Aorta (tissue), 5 donors: ENCODE results near the gene CASP2. TPM values are rescaled to one million over a fixed set of nuclear protein-coding genes. Genes with fewer than 3 reads are reported as not detected.

Source experiments
- ATAC-seq: fragments of 200-7000 bp; cut with Tn5 transposase; one replicate; pipeline ENCODE4 v1.9.1; 2022; ENCODE audit warnings: moderate library complexity; ENCODE audit not compliant: low FRiP score
- DNase-seq, 2 donors: peaks; one replicate each; pipeline ENCODE4 v3.0.0-alpha.2; 2020
- H3K27ac ChIP-seq, 2 donors: one replicate each; pipeline ENCODE4 v1.5.1; 2013; ENCODE audit warnings: low read length in 2 of 2, mild to moderate bottlenecking in 2 of 2, moderate library complexity in 2 of 2, control low read depth in 1 of 2, inconsistent platforms in 1 of 2, low read depth in 1 of 2
- H3K27me3 ChIP-seq, 2 donors: one replicate each; pipeline ENCODE4 v1.6.1; 2013; ENCODE audit warnings: control low read depth in 1 of 2, low read length in 1 of 2, mild to moderate bottlenecking in 1 of 2, moderate library complexity in 1 of 2; ENCODE audit not compliant: insufficient read depth in 2 of 2, control insufficient read depth in 1 of 2
- H3K36me3 ChIP-seq, 2 donors: one replicate each; pipeline ENCODE4 v1.6.1; 2013; ENCODE audit warnings: control low read depth in 1 of 2, low read length in 1 of 2, mild to moderate bottlenecking in 1 of 2; ENCODE audit not compliant: insufficient read depth in 2 of 2, control insufficient read depth in 1 of 2
- H3K4me1 ChIP-seq, 2 donors: one replicate each; pipeline ENCODE4 v1.6.1; 2013; ENCODE audit warnings: low read length in 2 of 2, control low read depth in 1 of 2, mild to moderate bottlenecking in 1 of 2, moderate library complexity in 1 of 2; ENCODE audit not compliant: insufficient read depth in 2 of 2, control insufficient read depth in 1 of 2
- H3K4me3 ChIP-seq, 2 donors: one replicate each; pipeline ENCODE4 v1.5.1; 2013; ENCODE audit warnings: low read length in 2 of 2, control low read depth in 1 of 2, mild to moderate bottlenecking in 1 of 2
- H3K9me3 ChIP-seq: one replicate; pipeline ENCODE4 v1.6.1; 2013; ENCODE audit warnings: mild to moderate bottlenecking, low read length; ENCODE audit not compliant: control insufficient read depth
- WGBS, 2 donors: extraction: QIAGEN DNeasy Blood & Tissue Kit; methylation state at CpG; one replicate each; pipeline ENCODE4 v1.1.7; 2013; 5-methylcytosine and 5-hydroxymethylcytosine counted together
- intact Hi-C, 2 donors: fragments of 100-400 bp; cut with DNase I; formaldehyde crosslinking; loops; one replicate each; pipeline versions ENCODE4 v1.14.2 to v1.15.0; 2022
- polyA plus RNA-seq, 2 donors: library from polyadenylated mRNA; stranded (reverse); fragments of 200-250 nt; gene quantifications; one replicate each; pipeline ENCODE4 v1.2.3, GENCODE V29; 2013
- total RNA-seq, 2 donors: library from RNA; stranded (reverse); fragmentation: NEBNext Ultra II Directional; extraction: Animal tissue kit (Norgen Biotek cat#: 25700); gene quantifications; one replicate each; pipeline ENCODE4 v1.2.1, GENCODE V29; 2021
- donor health status: healthy with polysubstance abuse.
- donor health status: Bipolar disorder and iron deficiency.
- donor health status: DM: no; HTN: no; CAD: no.
- donor health status: DM: no; HTN: no; CAD: no.
- donor health status: DM: yes; HTN: yes; CAD: no.

The CASP2 gene
- total and polyA plus RNA-seq, 4 donors: 2.6 to 23.9 (median 13.8) TPM

- DNase-seq (peak in 1 of 2 donors; percentile 81), ATAC-seq (peak; percentile 66)
- 9 to 10% methylated on average over 34 to 35 of the region's 35 CpGs for WGBS, 2 donors
- H3K9me3 ChIP-seq: no peaks in the 10 kb centered on the region
- H3K4me3 ChIP-seq: no peak overlapping the region
- H3K27me3 ChIP-seq: no peaks in the 10 kb centered on the region
- no peaks in the 10 kb centered on the region for H3K4me1 ChIP-seq
- no peaks in the 10 kb centered on the region for H3K36me3 ChIP-seq
- intact Hi-C loops: no loop called here
- H3K27ac ChIP-seq: no peak overlapping the region
These were observed 57.3 kb downstream of the CASP2 start for GRCh38 chr7:143345428-143345900.

- Histone ChIP-seq H3K27me3 (no peaks in the 10 kb centered on the region), H3K36me3 (no peaks in the 10 kb centered on the region), H3K9me3 (no peaks in the 10 kb centered on the region), H3K4me3 (no peak overlapping the region), H3K4me1 (no peaks in the 10 kb centered on the region), H3K27ac (no peak overlapping the region)
- 95 to 98% methylated on average over 4 of the region's 4 CpGs for WGBS, 2 donors
- ATAC-seq: no peak
- intact Hi-C loops: no loop called here
- DNase-seq: no peak
These were observed 57.9 kb downstream of the CASP2 start for GRCh38 chr7:143346018-143346417.

DNA sequence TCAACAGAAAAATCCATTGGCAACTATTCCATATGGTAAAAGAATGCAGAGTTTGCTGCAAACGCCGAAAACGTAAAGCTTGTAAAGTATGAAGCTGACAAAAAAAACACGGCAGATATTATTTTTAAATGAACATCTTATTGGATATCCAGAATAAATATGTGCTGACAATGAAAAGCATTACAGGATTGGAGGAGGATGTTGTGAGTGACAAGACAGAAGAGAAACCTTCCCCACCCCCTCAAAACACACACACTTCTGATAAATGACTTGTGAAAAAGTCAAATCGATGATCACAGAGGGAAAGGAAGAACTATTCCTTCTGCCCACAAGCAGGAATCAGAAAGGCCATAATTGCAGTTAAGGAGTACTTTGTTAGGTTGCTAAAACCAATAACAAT, 59.8 kb downstream of the CASP2 start:
- no peaks in the 10 kb centered on the region for H3K4me1 ChIP-seq
- intact Hi-C loops: no loop called here
- no peaks in the 10 kb centered on the region for H3K9me3 ChIP-seq
- no peak overlapping the region for H3K4me3 ChIP-seq
- ATAC-seq: no peak
- WGBS, 2 donors: 35 to 57% methylated on average over 5 of the region's 5 CpGs
- DNase-seq: no peak
- no peaks in the 10 kb centered on the region for H3K36me3 ChIP-seq
- no peaks in the 10 kb centered on the region for H3K27me3 ChIP-seq
- H3K27ac ChIP-seq: no peak overlapping the region

DNA sequence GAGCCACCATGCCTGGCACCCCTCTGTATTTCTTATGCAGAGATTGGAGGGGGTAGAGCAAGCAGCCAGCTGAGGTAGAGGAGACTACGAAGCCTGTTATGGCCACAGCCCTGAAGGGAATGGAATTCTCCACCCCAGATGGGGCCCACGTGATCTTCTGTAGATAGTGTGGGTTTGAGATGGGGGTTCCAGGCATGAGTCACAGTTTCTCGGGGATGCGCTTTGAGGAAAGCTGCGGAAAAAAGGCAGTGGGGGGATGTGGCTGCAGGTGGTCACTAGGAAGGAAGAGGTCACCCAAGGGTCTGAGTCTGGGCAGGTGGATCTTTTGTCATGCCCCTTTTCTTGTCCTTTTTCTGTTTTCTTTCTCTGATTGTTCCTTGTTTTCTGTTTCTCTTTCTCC, 62.9 kb downstream of the CASP2 start:
- Histone ChIP-seq H3K27me3 (no peaks in the 10 kb centered on the region), H3K9me3 (no peaks in the 10 kb centered on the region), H3K4me1 (no peaks in the 10 kb centered on the region), H3K36me3 (no peaks in the 10 kb centered on the region), H3K27ac (no peak overlapping the region), H3K4me3 (no peak overlapping the region)
- 76% methylated on average over 5 of the region's 5 CpGs for WGBS, 2 donors
- intact Hi-C loops: no loop called here
- no peak for ATAC-seq
- DNase-seq: no peak

DNA sequence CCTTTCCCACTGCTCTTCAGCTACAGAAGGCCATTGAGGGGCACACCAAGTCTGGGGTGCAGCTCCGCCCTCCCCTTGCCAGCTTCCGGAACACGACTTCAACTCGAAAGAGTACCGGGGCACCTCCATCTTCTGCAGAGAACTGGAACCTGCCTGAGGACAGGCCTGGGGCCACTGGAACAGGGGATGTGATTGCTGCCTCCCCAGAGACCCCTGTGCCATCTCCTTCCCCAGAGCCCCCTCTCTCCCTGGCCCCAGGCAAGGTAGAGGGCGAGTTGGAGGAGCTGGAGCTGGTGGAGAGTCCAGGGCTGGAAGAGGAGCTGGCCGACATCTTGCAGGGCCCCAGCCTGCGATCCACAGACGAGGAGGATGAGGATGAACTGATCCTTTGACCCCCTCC, 63.4 kb downstream of the CASP2 start:
- H3K27ac ChIP-seq: no peak overlapping the region
- no peaks in the 10 kb centered on the region for H3K27me3 ChIP-seq
- ATAC-seq: no peak
- H3K9me3 ChIP-seq: no peaks in the 10 kb centered on the region
- no peak for DNase-seq
- intact Hi-C loops: no loop called here
- H3K4me1 ChIP-seq: no peaks in the 10 kb centered on the region
- no peak overlapping the region for H3K4me3 ChIP-seq
- WGBS, 2 donors: 90 to 92% methylated on average over 9 of the region's 9 CpGs
- H3K36me3 ChIP-seq: no peaks in the 10 kb centered on the region

DNA sequence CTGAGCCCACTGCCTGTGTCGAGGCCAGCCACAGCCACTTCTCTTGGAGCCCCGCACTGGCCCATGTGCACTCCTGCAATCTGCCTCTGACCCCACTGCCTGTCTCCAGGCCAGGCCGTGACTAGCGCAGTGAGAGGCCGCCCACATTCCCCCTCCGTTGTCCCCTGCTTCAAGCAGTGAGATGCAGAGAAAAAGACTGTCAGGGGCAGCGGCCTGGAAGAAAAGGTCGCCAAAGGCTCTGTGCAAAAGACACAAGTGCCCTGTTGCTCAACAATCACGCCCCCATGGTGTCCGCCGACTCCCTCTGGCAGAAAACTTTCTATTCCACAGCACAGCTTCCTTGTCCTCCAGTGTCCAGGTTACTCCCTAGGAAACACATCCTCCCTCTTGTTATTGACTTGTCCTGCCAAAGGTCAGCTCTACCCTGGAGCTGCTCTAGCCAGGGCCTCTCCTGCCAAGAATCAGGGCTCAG, 64.4 kb downstream of the CASP2 start:
- no peak for DNase-seq
- H3K4me3 ChIP-seq: no peak overlapping the region

GRCh38 chr7:143354376-143354775, 66.2 kb downstream of the CASP2 start:
- Histone ChIP-seq H3K4me3 (no peak overlapping the region), H3K9me3 (no peaks in the 10 kb centered on the region), H3K27me3 (no peaks in the 10 kb centered on the region), H3K4me1 (no peaks in the 10 kb centered on the region), H3K27ac (no peak overlapping the region), H3K36me3 (no peaks in the 10 kb centered on the region)
- WGBS, 2 donors: 93 to 94% methylated on average over 8 of the region's 8 CpGs
- intact Hi-C loops: no loop called here
- no peak for DNase-seq
- no peak for ATAC-seq

More for the DNA sequence above, 64.4 kb downstream of the CASP2 start:
- ATAC-seq: no peak
- WGBS, 2 donors: 87 to 91% methylated on average over 11 of the region's 11 CpGs
- no peak overlapping the region for H3K27ac ChIP-seq
- no peaks in the 10 kb centered on the region for H3K9me3 ChIP-seq
- no peaks in the 10 kb centered on the region for H3K36me3 ChIP-seq
- H3K4me1 ChIP-seq: no peaks in the 10 kb centered on the region
- H3K27me3 ChIP-seq: no peaks in the 10 kb centered on the region
- intact Hi-C loops: no loop called here

GRCh38 chr7:143354965-143355364, 66.8 kb downstream of the CASP2 start:
- no peak overlapping the region for H3K27ac ChIP-seq
- H3K27me3 ChIP-seq: no peaks in the 10 kb centered on the region
- no peaks in the 10 kb centered on the region for H3K9me3 ChIP-seq
- H3K36me3 ChIP-seq: no peaks in the 10 kb centered on the region
- WGBS, 2 donors: 89 to 90% methylated on average over 8 of the region's 8 CpGs
- H3K4me1 ChIP-seq: no peaks in the 10 kb centered on the region
- DNase-seq (no peak), ATAC-seq (no peak)
- no peak overlapping the region for H3K4me3 ChIP-seq
- intact Hi-C loops: no loop called here

- Histone ChIP-seq H3K4me3 (no peak overlapping the region), H3K36me3 (no peaks in the 10 kb centered on the region), H3K27me3 (no peaks in the 10 kb centered on the region), H3K27ac (no peak overlapping the region), H3K9me3 (no peaks in the 10 kb centered on the region), H3K4me1 (no peaks in the 10 kb centered on the region)
- WGBS, 2 donors: 92 to 93% methylated on average over 16 of the region's 16 CpGs
- DNase-seq (no peak), ATAC-seq (no peak)
- intact Hi-C loops: no loop called here
These were observed 67.6 kb downstream of the CASP2 start for GRCh38 chr7:143355450-143356385.
